Measurements from ENCODE around the gene RNF145.

DNA sequence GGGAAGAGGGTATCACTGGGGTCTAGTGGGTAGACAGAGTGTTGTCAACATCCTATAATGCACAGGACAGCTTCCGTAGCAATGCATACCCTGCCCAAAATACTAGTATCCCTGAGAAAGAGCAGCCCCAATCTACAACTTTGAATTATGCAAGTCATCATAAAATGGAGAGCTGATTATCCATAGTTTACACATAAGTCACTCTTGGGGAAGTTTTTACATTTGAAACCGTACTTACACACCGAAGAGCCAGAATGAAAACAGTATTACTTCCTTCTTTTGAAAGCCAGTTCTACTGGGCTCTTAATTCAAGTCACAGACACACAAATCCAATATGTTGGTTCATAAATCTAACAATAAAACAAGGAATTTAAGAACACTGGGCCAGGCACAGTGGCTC, 21.6 kb downstream of the RNF145 start:
- TF ChIP-seq, protein P1, sequence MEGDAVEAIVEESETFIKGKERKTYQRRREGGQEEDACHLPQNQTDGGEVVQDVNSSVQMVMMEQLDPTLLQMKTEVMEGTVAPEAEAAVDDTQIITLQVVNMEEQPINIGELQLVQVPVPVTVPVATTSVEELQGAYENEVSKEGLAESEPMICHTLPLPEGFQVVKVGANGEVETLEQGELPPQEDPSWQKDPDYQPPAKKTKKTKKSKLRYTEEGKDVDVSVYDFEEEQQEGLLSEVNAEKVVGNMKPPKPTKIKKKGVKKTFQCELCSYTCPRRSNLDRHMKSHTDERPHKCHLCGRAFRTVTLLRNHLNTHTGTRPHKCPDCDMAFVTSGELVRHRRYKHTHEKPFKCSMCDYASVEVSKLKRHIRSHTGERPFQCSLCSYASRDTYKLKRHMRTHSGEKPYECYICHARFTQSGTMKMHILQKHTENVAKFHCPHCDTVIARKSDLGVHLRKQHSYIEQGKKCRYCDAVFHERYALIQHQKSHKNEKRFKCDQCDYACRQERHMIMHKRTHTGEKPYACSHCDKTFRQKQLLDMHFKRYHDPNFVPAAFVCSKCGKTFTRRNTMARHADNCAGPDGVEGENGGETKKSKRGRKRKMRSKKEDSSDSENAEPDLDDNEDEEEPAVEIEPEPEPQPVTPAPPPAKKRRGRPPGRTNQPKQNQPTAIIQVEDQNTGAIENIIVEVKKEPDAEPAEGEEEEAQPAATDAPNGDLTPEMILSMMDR (IDR thresholded peaks at IDR 0.05): no peak
- no peak for TF ChIP-seq POLR2A (IDR thresholded peaks at IDR 0.05)

Measured in testis (tissue), 2 donors.